K562 (cell line): Measurements from ENCODE around the gene OBSCN. TPM values are rescaled to one million over a fixed set of nuclear protein-coding genes. Genes with fewer than 3 reads are reported as not detected.

Experiments
- ATAC-seq: fragments of 200-7000 bp; cut with Tn5 transposase; 3 replicates; pipeline ENCODE4 v1.9.1; 2020; ENCODE audit warnings: moderate library complexity
- BruUV-seq: library from RNA; stranded (reverse); fragments of 400-500 nt; replicated peaks from 2 replicates; lab custom pipeline; 2021; lab: Mats Ljungman, UMichigan
- CTCF ChIA-PET: fragments of 300-600 bp; formaldehyde crosslinking; extraction: SDS; loops from one replicate; lab custom pipeline; 2021; ENCODE audit warnings: low intra/inter-chr PET ratio; lab: Yijun Ruan, JAX
- POLR2A ChIA-PET: fragments of 300-600, 350-650 bp; sonication (Branson Sonifier 250); formaldehyde crosslinking; extraction: SDS; loops from one replicate; lab custom pipeline; 2021; ENCODE audit warnings: antibody characterized with exemption, inconsistent platforms; lab: Yijun Ruan, JAX
- DNase-seq, 4 experiments: peaks; one replicate each; pipeline versions ENCODE4 v3.0.0 to v3.0.0-alpha.2; 2011 to 2018; ENCODE audit warnings: low spot score in 3 of 4, mixed read lengths in 3 of 4; ENCODE audit errors: extremely low read depth in 1 of 4
- FAIRE-seq: peaks from 2 replicates; lab custom pipeline; 2011; peaks lifted over from hg19 to GRCh38; lab: Jason Lieb, UNC
- H2AFZ ChIP-seq: 2 replicates; pipeline ENCODE4 v1.6.0; 2011; ENCODE audit warnings: low read depth, low read length, control low read depth, inconsistent platforms
- H3K27ac ChIP-seq: fragments of 200-600 bp; 3 replicates; pipeline ENCODE4 v1.8.0; 2011; ENCODE audit warnings: low read depth, mild to moderate bottlenecking, control low read depth, inconsistent platforms, low read length, moderate library complexity, mixed read lengths; ENCODE audit errors: extremely low read depth
- H3K27me3 ChIP-seq, 2 experiments: fragments of 300-600 bp in 1 of 2; 2 replicates in 1 of 2; 3 replicates in 1 of 2; pipeline versions ENCODE4 v1.6.0 to v1.8.0; 2011; ENCODE audit warnings: inconsistent platforms in 2 of 2, low read length in 2 of 2, mild to moderate bottlenecking in 1 of 2, mixed read lengths in 1 of 2, moderate library complexity in 1 of 2; ENCODE audit not compliant: control insufficient read depth in 2 of 2, insufficient read depth in 2 of 2
- H3K36me3 ChIP-seq: fragments of 300-600 bp; 3 replicates; pipeline ENCODE4 v1.8.0; 2011; ENCODE audit warnings: mild to moderate bottlenecking, low read length, inconsistent platforms; ENCODE audit not compliant: control insufficient read depth, insufficient read depth
- H3K4me1 ChIP-seq, 2 experiments: fragments of 200-600 bp in 1 of 2; replicated peaks in 1 of 2; 2 replicates in 1 of 2; 3 replicates in 1 of 2; pipeline versions ENCODE4 v1.5.1 to v1.8.0; 2011; ENCODE audit warnings: inconsistent platforms in 2 of 2, low read length in 2 of 2, mild to moderate bottlenecking in 1 of 2, mixed read lengths in 1 of 2, moderate library complexity in 1 of 2; ENCODE audit not compliant: control insufficient read depth in 2 of 2, insufficient read depth in 2 of 2
- H3K4me2 ChIP-seq: 2 replicates; pipeline ENCODE4 v1.6.1; 2011; ENCODE audit warnings: low read length, control low read depth, inconsistent platforms, mixed read lengths; ENCODE audit not compliant: insufficient read depth
- H3K4me3 ChIP-seq: fragments of 200-600 bp; sonication (generic), shearing (Covaris generic); 2 replicates; pipeline ENCODE4 v1.5.1; 2016; ENCODE audit warnings: control low read depth, inconsistent platforms
- H3K79me2 ChIP-seq: fragments of 200-600 bp; 3 replicates; pipeline ENCODE4 v1.8.0; 2011; ENCODE audit warnings: low read length, inconsistent platforms; ENCODE audit not compliant: control insufficient read depth, insufficient read depth
- H3K9ac ChIP-seq, 2 experiments: 2 replicates each; pipeline versions ENCODE4 v1.6.0 to v1.6.1; 2011; ENCODE audit warnings: low read depth in 2 of 2, low read length in 2 of 2, control low read depth in 1 of 2, inconsistent platforms in 1 of 2, mild to moderate bottlenecking in 1 of 2, mixed read lengths in 1 of 2; ENCODE audit not compliant: insufficient read depth in 1 of 2
- H3K9me1 ChIP-seq: one replicate; pipeline ENCODE4 v1.6.0; 2011; ENCODE audit warnings: inconsistent platforms, mild to moderate bottlenecking, low read length, moderate library complexity; ENCODE audit not compliant: control insufficient read depth, insufficient read depth
- H3K9me3 ChIP-seq: replicated peaks from 2 replicates; pipeline ENCODE4 v1.5.1; 2011; ENCODE audit warnings: low read depth, low read length, inconsistent platforms; ENCODE audit not compliant: control insufficient read depth, insufficient read depth
- H4K20me1 ChIP-seq: replicated peaks from 2 replicates; pipeline ENCODE4 v1.6.1; 2011; ENCODE audit warnings: low read length, inconsistent platforms, mixed read lengths; ENCODE audit not compliant: control insufficient read depth, insufficient read depth
- ARHGAP35 ChIP-seq: fragments of 450-650 bp; IDR thresholded peaks from 2 replicates; pipeline ENCODE4 v1.6.1; 2018; ENCODE audit not compliant: partially characterized antibody
- PYGO2 ChIP-seq: fragments of 450-650 bp; IDR thresholded peaks from 2 replicates; pipeline ENCODE4 v1.6.1; 2016; ENCODE audit warnings: mild to moderate bottlenecking, missing genetic modification characterization, moderate library complexity, missing compliant biosample characterization
- SP2 ChIP-seq: IDR thresholded peaks from 2 replicates; pipeline ENCODE4 v1.6.1; 2011; ENCODE audit warnings: mild to moderate bottlenecking, low read depth, low read length, moderate library complexity; ENCODE audit not compliant: poor library complexity, severe bottlenecking; ENCODE audit errors: extremely low read depth
- ZNF140 ChIP-seq: fragments of 250-450 bp; sonication (Bioruptor Pico); IDR thresholded peaks from 2 replicates; pipeline ENCODE4 v1.8.0; 2021; ENCODE audit warnings: moderate library complexity, mild to moderate bottlenecking, inconsistent platforms
- ZNF165 ChIP-seq: fragments of 250-450 bp; sonication (Bioruptor Pico); IDR thresholded peaks from 2 replicates; pipeline ENCODE4 v1.4.0; 2020; ENCODE audit warnings: borderline replicate concordance
- ZNF41 ChIP-seq: fragments of 250-450 bp; sonication (Bioruptor Pico); conservative IDR thresholded peaks from 2 replicates; pipeline ENCODE4 v1.4.0; 2020; ENCODE audit warnings: mild to moderate bottlenecking
- WGBS: fragments of 100-300 bp; shearing (Covaris generic); methylation state at CpG from one replicate; pipeline ENCODE4 v1.1.6; 2016; ENCODE audit warnings: low coverage, mixed read lengths; ENCODE audit not compliant: insufficient coverage; ENCODE audit errors: missing lambda C conversion rate; 5-methylcytosine and 5-hydroxymethylcytosine counted together
- in situ Hi-C: fragments of 300-500 bp; cut with MboI; formaldehyde crosslinking; loops from 4 replicates; pipeline ENCODE4 v1.15.0; 2018; ENCODE audit warnings: inconsistent platforms, mixed read lengths
- intact Hi-C: fragments of 100-400 bp; cut with micrococcal nuclease; formaldehyde crosslinking; loops from 2 replicates; pipeline ENCODE4 v1.14.2; 2022
- polyA plus RNA-seq, 8 experiments: library from polyadenylated mRNA; depleted of rRNA in 4 of 8; stranded (reverse) in 5 of 8; unstranded in 3 of 8; fragments of >200 nt; fragmentation: Nextera tagmentation in 2 of 8; fragmentation: Illumina TruSeq in 1 of 8; extraction: Ambion mirVana in 2 of 8; extraction: Trizol in 1 of 8; gene quantifications; 2 replicates each; pipeline versions ENCODE4 v1.2.1 to v1.2.3, GENCODE V29; 2011 to 2014; ENCODE audit warnings: inconsistent platforms in 1 of 8, missing spikeins in 1 of 8
- total RNA-seq, 7 experiments: library from RNA; depleted of rRNA in 6 of 7; stranded (reverse); fragments of >200 nt in 6 of 7; fragmentation: Illumina TruSeq in 2 of 7; extraction: Trizol in 2 of 7; gene quantifications; 2 replicates each; pipeline versions ENCODE4 v1.2.1 to v1.2.3, GENCODE V29; 2011 to 2021; ENCODE audit warnings: low replicate concordance in 1 of 7
- TF ChIP-seq, protein P1 (sequence below): fragments of 450-650 bp; IDR thresholded peaks from 2 replicates; pipeline ENCODE4 v1.7.1; 2018; ENCODE audit warnings: mild to moderate bottlenecking, low read depth; ENCODE audit not compliant: partially characterized antibody

Gene OBSCN
- total and polyA plus RNA-seq, 9 of the 15 experiments (the other 6 are each of a cell fraction or from before 2014, with no cell fraction given) = 0.18 to 19.7 (median 3.6) TPM

DNA sequence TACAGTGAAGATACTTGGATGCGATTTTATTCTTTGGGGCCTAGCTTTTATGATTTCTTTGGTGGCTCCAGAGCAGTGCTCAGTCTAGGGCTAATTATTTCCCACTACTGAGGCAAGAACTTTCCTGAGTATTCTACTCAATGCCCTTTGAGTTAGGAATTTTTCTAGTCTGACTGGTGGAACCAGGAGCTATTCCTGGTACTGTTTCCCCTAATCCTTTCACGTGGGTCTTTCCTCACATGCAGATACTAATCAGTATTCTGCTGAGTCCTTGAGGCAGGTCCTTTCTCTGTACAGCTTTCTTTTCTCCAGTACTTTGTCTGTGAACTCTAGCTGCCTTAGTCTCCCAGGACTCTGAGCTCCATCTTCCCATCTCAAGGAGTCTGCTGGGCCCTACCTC lies 122.0 kb downstream of the OBSCN start (continued):
- TF ChIP-seq, protein P1, sequence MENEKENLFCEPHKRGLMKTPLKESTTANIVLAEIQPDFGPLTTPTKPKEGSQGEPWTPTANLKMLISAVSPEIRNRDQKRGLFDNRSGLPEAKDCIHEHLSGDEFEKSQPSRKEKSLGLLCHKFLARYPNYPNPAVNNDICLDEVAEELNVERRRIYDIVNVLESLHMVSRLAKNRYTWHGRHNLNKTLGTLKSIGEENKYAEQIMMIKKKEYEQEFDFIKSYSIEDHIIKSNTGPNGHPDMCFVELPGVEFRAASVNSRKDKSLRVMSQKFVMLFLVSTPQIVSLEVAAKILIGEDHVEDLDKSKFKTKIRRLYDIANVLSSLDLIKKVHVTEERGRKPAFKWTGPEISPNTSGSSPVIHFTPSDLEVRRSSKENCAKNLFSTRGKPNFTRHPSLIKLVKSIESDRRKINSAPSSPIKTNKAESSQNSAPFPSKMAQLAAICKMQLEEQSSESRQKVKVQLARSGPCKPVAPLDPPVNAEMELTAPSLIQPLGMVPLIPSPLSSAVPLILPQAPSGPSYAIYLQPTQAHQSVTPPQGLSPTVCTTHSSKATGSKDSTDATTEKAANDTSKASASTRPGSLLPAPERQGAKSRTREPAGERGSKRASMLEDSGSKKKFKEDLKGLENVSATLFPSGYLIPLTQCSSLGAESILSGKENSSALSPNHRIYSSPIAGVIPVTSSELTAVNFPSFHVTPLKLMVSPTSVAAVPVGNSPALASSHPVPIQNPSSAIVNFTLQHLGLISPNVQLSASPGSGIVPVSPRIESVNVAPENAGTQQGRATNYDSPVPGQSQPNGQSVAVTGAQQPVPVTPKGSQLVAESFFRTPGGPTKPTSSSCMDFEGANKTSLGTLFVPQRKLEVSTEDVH = no peak
- TF ChIP-seq ZNF165 (no peak), PYGO2 (tag) (no peak)
- TF ChIP-seq, all 486 proteins: peak for 0

DNA sequence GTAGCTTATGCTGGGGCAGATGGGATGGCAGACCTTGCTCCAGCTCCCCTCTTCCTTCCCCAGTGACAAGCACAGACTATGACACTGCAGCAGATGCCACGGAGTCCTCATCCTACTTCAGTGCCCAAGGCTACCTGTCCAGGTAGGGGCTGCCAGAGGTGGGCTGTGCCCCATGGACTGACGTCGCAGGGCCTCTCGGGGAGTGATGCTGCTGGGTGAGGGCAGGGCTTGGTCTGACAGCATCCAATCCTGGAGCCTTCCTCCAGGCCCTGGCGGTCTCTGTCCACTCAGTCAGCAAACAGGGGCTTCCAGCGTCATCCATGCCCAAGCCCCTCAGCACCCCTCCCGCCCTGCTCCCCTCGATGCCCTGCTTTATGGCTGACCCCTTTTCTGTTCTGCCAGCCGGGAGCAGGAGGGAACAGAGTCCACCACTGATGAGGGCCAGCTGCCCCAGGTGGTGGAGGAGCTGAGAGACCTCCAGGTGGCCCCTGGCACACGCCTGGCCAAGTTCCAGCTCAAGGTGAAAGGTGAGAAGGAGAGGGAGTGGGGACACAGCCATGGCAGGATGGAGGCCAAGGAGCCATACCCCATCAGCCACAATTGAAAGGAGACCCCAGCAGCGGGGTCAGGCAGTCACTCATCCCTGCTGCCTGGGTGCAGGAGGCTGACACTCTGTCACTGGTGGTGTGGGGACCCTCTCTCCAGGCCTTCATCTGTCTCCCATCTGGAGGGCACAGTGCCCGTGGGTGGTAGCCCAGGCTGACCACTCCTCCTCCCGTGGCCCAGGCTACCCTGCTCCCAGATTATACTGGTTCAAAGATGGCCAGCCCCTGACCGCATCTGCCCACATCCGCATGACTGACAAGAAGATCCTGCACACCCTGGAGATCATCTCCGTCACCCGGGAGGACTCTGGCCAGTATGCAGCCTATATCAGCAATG lies 125.2 kb downstream of the OBSCN start:
- H3K36me3 ChIP-seq = no peaks in the 10 kb centered on the region
- H4K20me1 ChIP-seq = no peaks in the 10 kb centered on the region
- FAIRE-seq (no peak), DNase-seq (no peak), ATAC-seq (no peak)
- peaks cover 18 to 56% of the 10 kb centered on the region in 2 experiments; a peak in 4 of 5 replicates for H3K27me3 ChIP-seq
- ChIA-PET POLR2A (interaction anchor here (0.6 kb wide), 1 partner anchor 61 kb away, joined by 3 read pairs; no protein-coding TSS in a partner anchor), CTCF (no interaction called here)
- no peak overlapping the region for H3K9ac ChIP-seq
- intact Hi-C loops = no loop called here
- no TSS peak for BruUV-seq
- no peaks in the 10 kb centered on the region for H3K9me1 ChIP-seq
- no peak overlapping the region for H2AFZ ChIP-seq
- no peak overlapping the region for H3K4me2 ChIP-seq
- no peaks in the 10 kb centered on the region for H3K79me2 ChIP-seq
- in situ Hi-C loops = loop anchor here (10.0 kb wide), 1 partner anchor 182 kb away; no protein-coding TSS in a partner anchor
- no peak overlapping the region for H3K4me3 ChIP-seq
- no peak overlapping the region for H3K27ac ChIP-seq
- H3K4me1 ChIP-seq = peaks cover 0 to 22% of the 10 kb centered on the region in 2 experiments; a peak in 1 of 5 replicates
- 10% methylated on average over 17 of the region's 17 CpGs for WGBS
- H3K9me3 ChIP-seq = no peaks in the 10 kb centered on the region
- no peak for TF ChIP-seq ZNF140 (CRISPR knock-in tag)
- no peak for TF ChIP-seq ARHGAP35
- TF ChIP-seq SP2 = no peak
- no peak for TF ChIP-seq ZNF41 (CRISPR knock-in tag)
